GM18526 (cell line): Measurements from ENCODE around the gene ELMO2.

Source experiments
- POLR2A ChIP-seq: IDR thresholded peaks from 3 replicates; pipeline ENCODE4 v1.6.1; 2011; ENCODE audit not compliant: insufficient read length; ENCODE audit errors: extremely low read depth

Gene ELMO2

DNA sequence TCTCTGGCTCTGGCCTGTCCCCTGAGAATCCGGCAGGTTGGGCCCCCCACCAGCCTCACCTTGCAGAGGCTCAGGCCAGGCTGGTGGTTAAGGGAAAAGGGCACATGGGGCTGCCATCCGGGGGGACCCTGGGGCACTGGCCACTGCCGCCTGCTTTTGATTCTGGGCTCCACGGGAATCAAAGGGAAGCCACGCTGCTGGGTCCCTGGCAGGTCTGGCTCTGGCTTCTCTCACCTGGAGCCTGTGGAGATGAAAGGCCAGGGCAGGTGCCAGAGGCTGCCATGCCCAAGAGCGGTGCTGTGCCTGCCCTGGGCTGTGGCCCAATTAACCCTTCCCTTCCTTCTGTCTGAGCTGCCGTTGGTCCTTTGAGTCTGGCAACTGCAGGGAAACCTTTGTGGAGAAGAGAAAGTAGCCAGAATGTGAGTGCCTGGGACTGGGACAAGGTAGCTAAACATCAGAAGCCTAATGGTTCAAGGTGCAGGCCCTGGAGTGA is 88.7 kb downstream of the ELMO2 start:
- no peak for TF ChIP-seq POLR2A

DNA sequence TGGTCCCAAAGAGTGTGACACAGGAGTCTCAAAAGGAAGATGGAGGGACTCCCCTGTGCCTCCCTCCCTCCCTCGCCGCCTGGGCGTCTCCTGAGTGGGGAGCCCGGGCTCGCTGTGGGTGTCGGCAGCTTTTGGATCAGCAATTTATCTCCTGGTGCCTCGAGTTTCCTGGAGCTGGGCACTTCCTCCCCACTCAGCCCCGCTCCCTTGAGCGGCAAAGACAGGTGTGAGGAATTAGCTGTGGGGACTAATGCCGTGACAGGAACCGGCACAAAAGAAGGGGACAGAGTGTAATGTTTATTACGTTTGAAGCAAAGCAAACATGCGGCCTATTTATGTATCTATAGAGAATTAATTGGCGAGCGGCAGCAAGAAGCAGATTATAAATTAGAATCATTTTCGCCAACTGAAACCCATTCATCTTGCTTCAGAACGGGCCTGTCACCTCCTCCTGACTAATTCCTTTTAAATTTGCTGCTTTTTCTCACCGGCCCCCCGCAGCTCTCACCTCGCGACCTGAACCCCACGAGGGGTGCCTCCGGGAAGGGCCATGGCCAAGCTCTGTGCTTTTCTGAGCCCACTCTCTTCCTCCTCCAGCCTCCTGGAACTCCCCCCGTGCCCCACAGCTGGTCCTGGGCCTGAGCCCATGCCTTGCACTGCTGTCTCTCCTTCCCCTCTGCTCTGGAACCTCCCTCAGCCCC is 89.3 kb downstream of the ELMO2 start:
- no peak for TF ChIP-seq POLR2A
